Esophagus (tissue), 2 donors: Measurements from ENCODE around the gene RPS4Y1. TPM values are rescaled to one million over a fixed set of nuclear protein-coding genes. Genes with fewer than 3 reads are reported as not detected.
"Not testable (repeated sequence)": the region's sequence is repeated elsewhere in the genome, so short reads cannot be mapped to it uniquely, and the experiment has no call there.

ENCODE experiments used
- H3K27ac ChIP-seq, 2 donors: one replicate each; pipeline ENCODE4 v1.5.1; 2013; ENCODE audit warnings: low read depth in 2 of 2, mild to moderate bottlenecking in 2 of 2, inconsistent platforms in 1 of 2, low read length in 1 of 2, moderate library complexity in 1 of 2
- H3K27me3 ChIP-seq, 2 donors: one replicate each; pipeline ENCODE4 v1.6.1; 2013; ENCODE audit warnings: low read length in 2 of 2, control low read depth in 1 of 2, mild to moderate bottlenecking in 1 of 2; ENCODE audit not compliant: insufficient read depth in 2 of 2, control insufficient read depth in 1 of 2
- H3K36me3 ChIP-seq, 2 donors: one replicate each; pipeline ENCODE4 v1.6.1; 2013; ENCODE audit warnings: low read length in 1 of 2; ENCODE audit not compliant: control insufficient read depth in 2 of 2, insufficient read depth in 2 of 2
- H3K4me1 ChIP-seq, 2 donors: one replicate each; pipeline ENCODE4 v1.6.1; 2013; ENCODE audit warnings: low read length in 1 of 2; ENCODE audit not compliant: control insufficient read depth in 2 of 2, insufficient read depth in 2 of 2
- H3K4me3 ChIP-seq, 2 donors: one replicate each; pipeline ENCODE4 v1.5.1; 2013; ENCODE audit warnings: low read length in 2 of 2, mild to moderate bottlenecking in 2 of 2, low read depth in 1 of 2, moderate library complexity in 1 of 2
- H3K9me3 ChIP-seq, 2 donors: one replicate each; pipeline ENCODE4 v1.6.1; 2013; ENCODE audit warnings: mild to moderate bottlenecking in 2 of 2, low read depth in 1 of 2, low read length in 1 of 2, moderate library complexity in 1 of 2; ENCODE audit not compliant: control insufficient read depth in 2 of 2, insufficient read depth in 1 of 2
- WGBS, 2 donors: extraction: QIAGEN DNeasy Blood & Tissue Kit; methylation state at CpG; one replicate each; pipeline ENCODE4 v1.1.7; 2013; 5-methylcytosine and 5-hydroxymethylcytosine counted together
- polyA plus RNA-seq, 2 donors: library from polyadenylated mRNA; stranded (reverse); fragments of 200-250 nt; gene quantifications; one replicate each; pipeline ENCODE4 v1.2.3, GENCODE V29; 2013
- donor health status: healthy with polysubstance abuse.
- donor health status: Bipolar disorder and iron deficiency.

Gene RPS4Y1
- polyA plus RNA-seq: 100 to 1,000 TPM in 1 of 2 donors, under 1 TPM in 1; 0.13 to 291 TPM

- H3K4me3 ChIP-seq: peak within 1 kb of the TSS in 1 of 2 donors; percentile 69
- H3K27ac ChIP-seq: peak within 1 kb of the TSS in 1 of 2 donors; percentile 73
- 1% methylated on average over 22 of the region's 22 CpGs; no CpG with 5 or more reads in 1 of the 2 donors for WGBS, 2 donors
- H3K9me3 ChIP-seq: no peaks in the 10 kb centered on the region
- peaks cover 0 to 3% of the 10 kb centered on the region in 2 donors for H3K36me3 ChIP-seq
- H3K4me1 ChIP-seq: peaks cover 0 to 2% of the 10 kb centered on the region in 2 donors
- no peaks in the 10 kb centered on the region for H3K27me3 ChIP-seq
Measured at GRCh38 chrY:2841471-2841893, at the start of gene RPS4Y1. Gene RPS4Y1 (plus strand): TSS chrY:2841602. CDS start chrY:2841625, 23 bp downstream.

GRCh38 chrY:2796977-2797523 lies 44.4 kb upstream of the RPS4Y1 start:
- H3K27me3 ChIP-seq: no peaks in the 10 kb centered on the region
- H3K4me1 ChIP-seq: no peaks in the 10 kb centered on the region
- no peaks in the 10 kb centered on the region for H3K9me3 ChIP-seq
- 63 to 69% methylated on average over 3 to 7 of the region's 7 CpGs for WGBS, 2 donors
- H3K4me3 ChIP-seq: no peak overlapping the region
- no peaks in the 10 kb centered on the region for H3K36me3 ChIP-seq
- H3K27ac ChIP-seq: peak overlapping the region in 1 of 2 donors; percentile 54

- Histone ChIP-seq H3K36me3 (no peaks in the 10 kb centered on the region), H3K27ac (peak overlapping the region in 1 of 2 donors; percentile 54), H3K27me3 (no peaks in the 10 kb centered on the region), H3K9me3 (no peaks in the 10 kb centered on the region), H3K4me3 (no peak overlapping the region), H3K4me1 (no peaks in the 10 kb centered on the region)
Measured at GRCh38 chrY:2797991-2798390, 43.4 kb upstream of the RPS4Y1 start.

- H3K4me1 ChIP-seq: no peaks in the 10 kb centered on the region
- no peaks in the 10 kb centered on the region for H3K36me3 ChIP-seq
- 0 to 17% methylated on average over 1 to 2 of the region's 2 CpGs for WGBS, 2 donors
- no peaks in the 10 kb centered on the region for H3K9me3 ChIP-seq
- no peak overlapping the region for H3K4me3 ChIP-seq
- H3K27ac ChIP-seq: no peak overlapping the region
- H3K27me3 ChIP-seq: no peaks in the 10 kb centered on the region
Measured at GRCh38 chrY:2800246-2800645, 41.2 kb upstream of the RPS4Y1 start.

- WGBS, 2 donors: 79 to 87% methylated on average over 2 to 10 of the region's 10 CpGs
- H3K4me1 ChIP-seq: not testable (repeated sequence)
Measured at GRCh38 chrY:2817146-2817896, 24.1 kb upstream of the RPS4Y1 start.

GRCh38 chrY:2824471-2824870 lies 16.9 kb upstream of the RPS4Y1 start:
- 61% methylated on average over 3 of the region's 3 CpGs; no CpG with 5 or more reads in 1 of the 2 donors for WGBS, 2 donors
- Histone ChIP-seq H3K36me3 (no peaks in the 10 kb centered on the region), H3K27ac (no peak overlapping the region), H3K27me3 (no peaks in the 10 kb centered on the region), H3K4me3 (no peak overlapping the region), H3K4me1 (no peaks in the 10 kb centered on the region), H3K9me3 (no peaks in the 10 kb centered on the region)

More at GRCh38 chrY:2817146-2817896, 24.1 kb upstream of the RPS4Y1 start:
- not testable (repeated sequence) for H3K4me3 ChIP-seq, H3K27me3 ChIP-seq, H3K9me3 ChIP-seq, H3K36me3 ChIP-seq, H3K27ac ChIP-seq

GRCh38 chrY:2828497-2828896 lies 12.9 kb upstream of the RPS4Y1 start:
- H3K36me3 ChIP-seq: no peaks in the 10 kb centered on the region
- WGBS, 2 donors: 42 to 81% methylated on average over 2 to 5 of the region's 5 CpGs
- no peak overlapping the region for H3K4me3 ChIP-seq
- H3K27me3 ChIP-seq: no peaks in the 10 kb centered on the region
- no peak overlapping the region for H3K27ac ChIP-seq
- no peaks in the 10 kb centered on the region for H3K9me3 ChIP-seq
- no peaks in the 10 kb centered on the region for H3K4me1 ChIP-seq

- no peaks in the 10 kb centered on the region for H3K27me3 ChIP-seq
- no peak overlapping the region for H3K27ac ChIP-seq
- no peak overlapping the region for H3K4me3 ChIP-seq
- H3K36me3 ChIP-seq: no peaks in the 10 kb centered on the region
- no peaks in the 10 kb centered on the region for H3K4me1 ChIP-seq
- no peaks in the 10 kb centered on the region for H3K9me3 ChIP-seq
Measured at GRCh38 chrY:2835230-2835629, 6.2 kb upstream of the RPS4Y1 start.

GRCh38 chrY:2837078-2837477 lies 4.3 kb upstream of the RPS4Y1 start:
- WGBS, 2 donors: 69 to 80% methylated on average over 1 to 2 of the region's 2 CpGs
- H3K27ac ChIP-seq: no peak overlapping the region
- H3K9me3 ChIP-seq: no peaks in the 10 kb centered on the region
- no peaks in the 10 kb centered on the region for H3K27me3 ChIP-seq
- no peak overlapping the region for H3K4me3 ChIP-seq
- H3K4me1 ChIP-seq: no peaks in the 10 kb centered on the region
- H3K36me3 ChIP-seq: no peaks in the 10 kb centered on the region

- Histone ChIP-seq H3K4me1 (peaks cover 0 to 2% of the 10 kb centered on the region in 2 donors), H3K4me3 (no peak overlapping the region), H3K36me3 (no peaks in the 10 kb centered on the region), H3K27me3 (no peaks in the 10 kb centered on the region), H3K27ac (no peak overlapping the region), H3K9me3 (no peaks in the 10 kb centered on the region)
- WGBS, 2 donors: 59% methylated on average over 1 of the region's 1 CpG; no CpG with 5 or more reads in 1 of the 2 donors
Measured at GRCh38 chrY:2837932-2838331, 3.5 kb upstream of the RPS4Y1 start.
